SK-N-SH (cell line): ENCODE data around the gene MTMR11. TPM values are rescaled to one million over a fixed set of nuclear protein-coding genes. Genes with fewer than 3 reads are reported as not detected.

Experiments
- CTCF ChIA-PET: fragments of 300-600, 350-600 bp; formaldehyde crosslinking; extraction: SDS; loops from one replicate; lab custom pipeline; 2021; lab: Yijun Ruan, JAX
- POLR2A ChIA-PET: fragments of 350-600 bp; sonication (Branson Sonifier 250); formaldehyde crosslinking; extraction: SDS; loops from one replicate; lab custom pipeline; 2020; ENCODE audit warnings: antibody characterized with exemption, inconsistent platforms; lab: Yijun Ruan, JAX
- DNase-seq: peaks from one replicate; pipeline ENCODE4 v3.0.0; 2012
- H2AFZ ChIP-seq: fragments of 200-600 bp; sonication (generic); 2 replicates; pipeline ENCODE4 v1.8.1; 2016; ENCODE audit warnings: antibody characterized with exemption, mild to moderate bottlenecking, low read depth
- H3F3A ChIP-seq: fragments of 200-600 bp; sonication (generic); replicated peaks from 2 replicates; pipeline ENCODE3; 2016; ENCODE audit warnings: antibody characterized with exemption, mild to moderate bottlenecking; ENCODE audit not compliant: insufficient read depth
- H3K27ac ChIP-seq, 2 experiments: fragments of 200-500 bp in 1 of 2; fragments of 200-600 bp in 1 of 2; sonication (Bioruptor generic) in 1 of 2; sonication (generic), shearing (Covaris generic) in 1 of 2; 2 replicates each; pipeline versions ENCODE4 v1.5.1 to v1.6.1; 2014 to 2016; ENCODE audit warnings: low read depth in 2 of 2, inconsistent platforms in 1 of 2, low read length in 1 of 2, mild to moderate bottlenecking in 1 of 2, mixed read lengths in 1 of 2
- H3K27me3 ChIP-seq: fragments of 200-600 bp; sonication (generic), shearing (Covaris generic); 2 replicates; pipeline ENCODE4 v1.6.1; 2016; ENCODE audit warnings: mixed run types; ENCODE audit not compliant: insufficient read depth
- H3K36me3 ChIP-seq, 2 experiments: fragments of 200-500 bp in 1 of 2; fragments of 200-600 bp in 1 of 2; sonication (Bioruptor generic) in 1 of 2; sonication (generic) in 1 of 2; replicated peaks in 1 of 2; 2 replicates each; pipeline versions ENCODE3 to v1.5.1; 2014 to 2016; ENCODE audit warnings: low read length in 1 of 2, mild to moderate bottlenecking in 1 of 2; ENCODE audit not compliant: insufficient read depth in 2 of 2, control insufficient read depth in 1 of 2
- H3K4me1 ChIP-seq, 2 experiments: fragments of 200-500 bp in 1 of 2; fragments of 200-600 bp in 1 of 2; sonication (Bioruptor generic) in 1 of 2; sonication (generic), shearing (Covaris generic) in 1 of 2; 2 replicates each; pipeline versions ENCODE4 v1.5.1 to v1.6.1; 2014 to 2016; ENCODE audit warnings: low read depth in 1 of 2, low read length in 1 of 2, mixed run types in 1 of 2; ENCODE audit not compliant: insufficient read depth in 2 of 2, control insufficient read depth in 1 of 2
- H3K4me2 ChIP-seq: fragments of 200-600 bp; sonication (generic), shearing (Covaris generic); 2 replicates; pipeline ENCODE4 v1.6.1; 2017; ENCODE audit warnings: mixed run types
- H3K4me3 ChIP-seq, 2 experiments: fragments of 200-500 bp in 1 of 2; fragments of 200-600 bp in 1 of 2; sonication (Bioruptor generic) in 1 of 2; sonication (generic), shearing (Covaris generic) in 1 of 2; 2 replicates each; pipeline versions ENCODE4 v1.5.1 to v1.8.1; 2014 to 2016; ENCODE audit warnings: low read depth in 2 of 2, inconsistent platforms in 1 of 2, low read length in 1 of 2, mild to moderate bottlenecking in 1 of 2, mixed read lengths in 1 of 2, moderate library complexity in 1 of 2
- H3K79me2 ChIP-seq: fragments of 200-600 bp; sonication (generic); 2 replicates; pipeline ENCODE4 v1.8.1; 2017; ENCODE audit warnings: mild to moderate bottlenecking; ENCODE audit not compliant: insufficient read depth
- H3K9ac ChIP-seq: fragments of 200-600 bp; sonication (generic); 2 replicates; pipeline ENCODE4 v1.6.1; 2017; ENCODE audit warnings: mixed run types
- H3K9me2 ChIP-seq: fragments of 200-600 bp; sonication (generic); 2 replicates; pipeline ENCODE4 v1.6.1; 2017; ENCODE audit warnings: mixed run types
- H3K9me3 ChIP-seq: fragments of 200-600 bp; sonication (generic); 2 replicates; pipeline ENCODE4 v1.6.1; 2017; ENCODE audit warnings: mixed run types, mild to moderate bottlenecking, moderate library complexity
- H4K20me1 ChIP-seq: fragments of 200-600 bp; sonication (generic); 2 replicates; pipeline ENCODE4 v1.6.1; 2017; ENCODE audit warnings: mild to moderate bottlenecking, mixed run types; ENCODE audit not compliant: insufficient read depth
- ELF1 ChIP-seq: IDR thresholded peaks from 2 replicates; pipeline ENCODE4 v1.4.0; 2012
- EZH2phosphoT487 ChIP-seq: fragments of 200-600 bp; sonication (generic); IDR thresholded peaks from 2 replicates; pipeline ENCODE4 v1.6.1; 2017; ENCODE audit warnings: low read depth, mixed run types, mild to moderate bottlenecking, antibody characterized with exemption, moderate library complexity, borderline replicate concordance
- FOSL2 ChIP-seq: IDR thresholded peaks from 2 replicates; pipeline ENCODE4 v1.4.0; 2012; ENCODE audit warnings: low read depth, mild to moderate bottlenecking, moderate library complexity, borderline replicate concordance
- GATA2 ChIP-seq: sonication (generic); formaldehyde crosslinking; IDR thresholded peaks from 2 replicates; pipeline ENCODE4 v1.5.0; 2020; ENCODE audit warnings: mild to moderate bottlenecking, missing genetic modification reagents
- MAX ChIP-seq: IDR thresholded peaks from 2 replicates; pipeline ENCODE4 v1.4.0; 2012; ENCODE audit warnings: low read depth
- MEF2A ChIP-seq: IDR thresholded peaks from 2 replicates; pipeline ENCODE4 v1.4.0; 2012; ENCODE audit warnings: low read depth, borderline replicate concordance
- MXI1 ChIP-seq: IDR thresholded peaks from 2 replicates; pipeline ENCODE4 v1.6.1; 2012; ENCODE audit warnings: mild to moderate bottlenecking, low read depth, low read length, improper control_type of control experiment
- NFIC ChIP-seq: IDR thresholded peaks from 2 replicates; pipeline ENCODE4 v1.4.0; 2012; ENCODE audit warnings: borderline replicate concordance
- NRF1 ChIP-seq: IDR thresholded peaks from 2 replicates; pipeline ENCODE4 v1.6.1; 2012; ENCODE audit warnings: low read depth, mild to moderate bottlenecking, low read length
- POLR2AphosphoS5 ChIP-seq: IDR thresholded peaks from 2 replicates; pipeline ENCODE4 v1.6.1; 2012; ENCODE audit warnings: low read depth, low read length
- RAD21 ChIP-seq: IDR thresholded peaks from 2 replicates; pipeline ENCODE4 v1.6.1; 2012; ENCODE audit warnings: mild to moderate bottlenecking, low read length
- RCOR1 ChIP-seq: fragments of 150-350 bp; IDR thresholded peaks from 2 replicates; pipeline ENCODE4 v1.6.1; 2017; ENCODE audit warnings: antibody characterized with exemption, low read length
- REST ChIP-seq: IDR thresholded peaks from 2 replicates; pipeline ENCODE4 v1.6.1; 2012; ENCODE audit warnings: mild to moderate bottlenecking, low read depth, low read length, moderate library complexity
- RFX5 ChIP-seq: IDR thresholded peaks from 2 replicates; pipeline ENCODE4 v1.6.1; 2012; ENCODE audit warnings: mild to moderate bottlenecking, improper control_type of control experiment, low read length
- SMC3 ChIP-seq: IDR thresholded peaks from 2 replicates; pipeline ENCODE4 v1.6.1; 2012; ENCODE audit warnings: low read depth, low read length, improper control_type of control experiment
- TAF1 ChIP-seq: IDR thresholded peaks from 2 replicates; pipeline ENCODE4 v1.6.1; 2012; ENCODE audit warnings: low read depth, mild to moderate bottlenecking, low read length, moderate library complexity, borderline replicate concordance
- TEAD4 ChIP-seq: IDR thresholded peaks from 2 replicates; pipeline ENCODE4 v1.4.0; 2012; ENCODE audit warnings: mild to moderate bottlenecking, borderline replicate concordance; ENCODE audit not compliant: insufficient read depth
- USF1 ChIP-seq: IDR thresholded peaks from 2 replicates; pipeline ENCODE4 v1.4.0; 2012; ENCODE audit warnings: low read depth, borderline replicate concordance
- ZBTB33 ChIP-seq: IDR thresholded peaks from 2 replicates; pipeline ENCODE4 v1.4.0; 2012; ENCODE audit warnings: low read depth, borderline replicate concordance
- WGBS: methylation state at CpG from one replicate; pipeline ENCODE4 v1.1.6; 2017; ENCODE audit warnings: low lambda C conversion rate; 5-methylcytosine and 5-hydroxymethylcytosine counted together
- polyA plus RNA-seq, 3 experiments: library from polyadenylated mRNA; depleted of rRNA; stranded (reverse); fragments of >200 nt; gene quantifications; 2 replicates each; pipeline ENCODE4 v1.2.3, GENCODE V29; 2012

The MTMR11 gene
- polyA plus RNA-seq, 1 of the 3 experiments (the other 2 are of a cell fraction) = 9.4 TPM

- H3F3A ChIP-seq = peaks cover 15% of the 10 kb centered on the region
- 0 out of 4 replicates have a peak overlapping the region, but pooled peaks of 1 of the 2 experiments have one; percentile 95 for H3K4me3 ChIP-seq
- peaks cover 38% of the 10 kb centered on the region for H3K79me2 ChIP-seq
- no peaks in the 10 kb centered on the region for H3K27me3 ChIP-seq
- TF ChIP-seq TEAD4 = no peak
- no peak for TF ChIP-seq USF1
- POLR2A ChIA-PET = interaction anchor here (1.8 kb wide), 1 partner anchor 38 kb away, joined by 4 read pairs; a partner anchor contains a TSS
- 91% methylated on average over 3 of the region's 3 CpGs for WGBS
- no peaks in the 10 kb centered on the region for H3K9me2 ChIP-seq
- no peak overlapping the region for H3K27ac ChIP-seq
- H3K4me1 ChIP-seq = peaks cover 14 to 26% of the 10 kb centered on the region in 2 experiments
- peaks cover 35 to 47% of the 10 kb centered on the region in 2 experiments for H3K36me3 ChIP-seq
- H2AFZ ChIP-seq = no peak overlapping the region
- peak overlapping the region; percentile 80; the same call in 1 of the 2 replicates for H3K4me2 ChIP-seq
- CTCF ChIA-PET = interaction anchor here (1.6 kb wide), 1 partner anchor 36 kb away, joined by 4 read pairs; no protein-coding TSS in a partner anchor
- no peak overlapping the region for H3K9ac ChIP-seq
- no peak for DNase-seq
- peaks cover 10% of the 10 kb centered on the region; the same call in 1 of the 2 replicates for H4K20me1 ChIP-seq
- no peaks in the 10 kb centered on the region for H3K9me3 ChIP-seq
Observed at GRCh38 chr1:149925345-149925744, 11.3 kb downstream of the MTMR11 start.

- Histone ChIP-seq H3K4me3 (no peak overlapping the region), H3K27me3 (no peaks in the 10 kb centered on the region), H3K27ac (no peak overlapping the region), H3K79me2 (peaks cover 38% of the 10 kb centered on the region), H3K9ac (no peak overlapping the region), H3K36me3 (peaks cover 35 to 45% of the 10 kb centered on the region in 2 experiments), H3F3A (peaks cover 18% of the 10 kb centered on the region), H3K4me2 (no peak overlapping the region), H4K20me1 (peaks cover 10% of the 10 kb centered on the region; the same call in 1 of the 2 replicates), H2AFZ (no peak overlapping the region), H3K4me1 (peaks cover 11 to 28% of the 10 kb centered on the region in 2 experiments), H3K9me3 (no peaks in the 10 kb centered on the region), H3K9me2 (no peaks in the 10 kb centered on the region)
- no peak for DNase-seq
- ChIA-PET POLR2A (no interaction called here), CTCF (interaction anchor here (1.6 kb wide), 1 partner anchor 35 kb away, joined by 4 read pairs; no protein-coding TSS in a partner anchor)
- no peak for TF ChIP-seq TAF1
- TF ChIP-seq MEF2A = no peak
- TF ChIP-seq EZH2phosphoT487 = no peak
- TF ChIP-seq TEAD4 = no peak
- no peak for TF ChIP-seq RFX5
- no peak for TF ChIP-seq ELF1
- no peak for TF ChIP-seq NFIC
- TF ChIP-seq RCOR1 = no peak
- no peak for TF ChIP-seq FOSL2
- no peak for TF ChIP-seq MXI1
- TF ChIP-seq ZBTB33 = no peak
- no peak for TF ChIP-seq SMC3
- TF ChIP-seq POLR2AphosphoS5 = no peak
- no peak for TF ChIP-seq MAX
- no peak for TF ChIP-seq RAD21
- TF ChIP-seq REST = no peak
- no peak for TF ChIP-seq GATA2 (CRISPR knock-in tag)
- no peak for TF ChIP-seq NRF1
- 91% methylated on average over 10 of the region's 10 CpGs for WGBS
Observed at GRCh38 chr1:149923626-149924025, 13.1 kb downstream of the MTMR11 start.
